Erythroblast (primary cell): ENCODE measurements around the gene TCHHL1.

ENCODE experiments used
- GATA1 ChIP-seq: IDR thresholded peaks from 2 replicates; pipeline ENCODE4 v1.6.1; 2011; ENCODE audit warnings: low read depth, mild to moderate bottlenecking, control low read depth, low read length, moderate library complexity
- POLR2A ChIP-seq: IDR thresholded peaks from 2 replicates; pipeline ENCODE4 v1.6.1; 2011; ENCODE audit warnings: mild to moderate bottlenecking, low read length

DNA sequence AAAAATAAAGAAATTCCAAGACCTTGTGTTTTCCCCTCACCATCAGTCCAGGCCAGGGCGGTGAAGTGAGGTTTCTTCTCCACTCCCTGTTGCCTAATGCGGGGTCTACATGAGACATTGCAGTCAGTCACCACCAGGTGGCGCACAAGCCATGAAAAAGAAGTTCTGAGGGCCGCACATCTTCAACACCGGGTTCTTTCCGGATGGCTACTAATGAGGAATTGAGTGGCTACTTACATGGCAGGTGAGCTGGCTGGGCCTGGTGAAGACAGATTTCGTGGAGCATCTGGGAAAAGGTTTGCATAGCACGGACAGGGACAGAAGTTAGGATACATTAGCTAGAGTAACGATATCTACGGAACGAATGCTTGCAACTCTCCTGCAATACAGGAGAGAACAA, 36.3 kb downstream of the TCHHL1 start:
- TF ChIP-seq POLR2A (no peak), GATA1 (no peak)
